GM21390 (cell line): ENCODE data around the gene ANKRD23.

Source experiments
- ATAC-seq: cut with Tn5 transposase; IDR thresholded peaks from one replicate; pipeline ENCODE4 v1.9.1; 2021; ENCODE audit not compliant: unreplicated experiment

The ANKRD23 gene

GRCh38 chr2:96839875-96840850 is 3.7 kb downstream of the ANKRD23 start:
- ATAC-seq, result no peak

- ATAC-seq, result peak; percentile 75
Observed at GRCh38 chr2:96839293-96839874, 4.4 kb downstream of the ANKRD23 start.

GRCh38 chr2:96838345-96839292 is 5.2 kb downstream of the ANKRD23 start:
- peak; percentile 13 for ATAC-seq

DNA sequence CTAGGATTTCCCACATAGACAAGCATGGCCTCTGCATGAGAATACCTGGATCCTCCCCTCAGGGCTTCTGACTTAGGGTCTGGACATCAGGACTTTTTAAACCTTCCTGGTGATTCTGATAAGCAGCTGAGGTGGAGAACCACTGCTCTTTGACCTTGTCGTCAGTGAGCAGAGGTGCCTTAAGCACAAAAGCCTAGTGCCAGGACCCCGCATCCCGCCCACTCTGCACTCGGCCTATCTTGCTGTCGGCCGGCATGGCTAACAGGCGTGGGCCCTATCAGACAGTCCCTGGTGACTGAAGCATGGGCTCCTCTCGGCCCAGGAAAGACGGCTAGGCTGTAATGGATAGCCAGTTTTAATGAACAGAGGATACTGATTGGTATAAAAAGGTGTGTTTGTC is 6.2 kb downstream of the ANKRD23 start:
- no peak for ATAC-seq

GRCh38 chr2:96835830-96836229 is 8.0 kb downstream of the ANKRD23 start:
- no peak for ATAC-seq

- ATAC-seq, result no peak
Observed at GRCh38 chr2:96832754-96833507, 10.9 kb downstream of the ANKRD23 start.

DNA sequence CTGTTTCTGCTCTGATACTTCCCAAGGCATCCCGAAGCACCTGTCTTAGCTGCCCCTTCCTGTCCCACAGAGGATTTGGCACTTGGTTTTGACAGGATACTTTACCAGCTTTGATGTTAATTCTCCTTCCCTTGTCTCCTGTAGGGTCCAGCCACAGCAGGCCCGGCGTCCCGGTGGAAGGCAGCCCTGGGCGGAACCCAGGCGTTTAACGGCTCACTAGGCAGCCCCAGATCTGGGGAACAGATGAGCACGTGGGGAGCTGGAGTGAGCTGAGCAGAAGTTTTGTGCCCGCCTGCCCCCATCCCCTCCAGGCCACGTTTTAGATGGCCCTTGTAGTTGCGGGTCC is 11.4 kb downstream of the ANKRD23 start:
- ATAC-seq, result no peak

GRCh38 chr2:96831679-96832078 is 12.1 kb downstream of the ANKRD23 start:
- ATAC-seq, result no peak

- no peak for ATAC-seq
Observed at GRCh38 chr2:96830044-96830562, 13.7 kb downstream of the ANKRD23 start.

DNA sequence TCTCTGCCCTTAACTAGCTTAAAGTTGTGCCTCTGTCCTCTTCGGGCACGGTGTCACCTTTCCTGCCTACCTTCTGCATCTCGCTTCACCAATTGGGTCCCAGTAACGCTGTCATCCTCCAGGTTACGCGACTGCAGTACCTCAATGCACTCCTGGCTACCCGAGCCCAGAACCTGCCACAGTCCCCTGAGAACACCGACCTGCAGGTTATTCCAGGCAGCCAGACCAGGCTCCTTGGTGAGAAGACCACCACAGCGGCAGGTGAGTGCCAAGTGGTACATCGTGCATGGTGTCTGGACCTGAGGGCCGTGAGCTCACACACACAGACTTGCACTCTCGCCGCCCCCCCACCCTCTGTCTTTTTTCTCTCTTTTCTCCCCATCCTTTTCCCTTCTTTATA is 14.9 kb downstream of the ANKRD23 start:
- ATAC-seq, result no peak

- no peak for ATAC-seq
Observed at GRCh38 chr2:96828436-96828835, 15.4 kb downstream of the ANKRD23 start.

DNA sequence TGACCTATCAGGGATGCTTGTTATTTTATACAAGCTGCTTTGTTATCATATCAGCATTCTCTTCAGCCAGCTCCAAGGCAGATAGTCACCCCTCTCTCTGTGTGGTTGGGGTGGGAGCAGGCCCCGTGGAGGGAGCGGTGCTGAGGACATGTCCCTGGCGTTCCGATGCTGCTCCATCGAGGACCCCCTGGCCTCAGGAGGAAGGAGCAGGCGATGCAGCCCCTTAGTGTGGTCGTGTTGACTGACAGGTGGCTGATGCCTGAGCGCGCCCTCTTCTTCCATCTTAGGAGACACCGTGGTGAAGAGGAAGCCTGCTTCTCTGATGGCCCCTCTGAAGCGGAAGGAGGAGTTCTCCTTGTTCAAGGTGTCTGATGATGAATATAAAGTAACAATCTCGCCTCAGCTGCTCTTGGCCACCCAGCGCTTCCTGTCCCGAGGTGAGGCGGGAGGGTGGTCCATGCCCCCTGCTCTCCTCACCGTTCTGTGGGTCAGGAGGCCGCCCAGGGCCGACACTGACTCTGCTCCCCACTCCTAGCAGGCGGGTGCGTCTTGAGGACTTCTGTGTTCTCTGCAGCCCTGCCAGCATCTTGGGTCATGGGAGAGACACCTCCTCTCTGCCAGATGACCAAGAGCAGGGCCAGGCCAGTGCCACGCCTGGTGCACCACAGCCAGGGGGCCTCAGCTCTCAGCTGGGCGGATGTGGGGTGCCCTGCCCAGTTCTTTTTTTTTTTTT is 17.1 kb downstream of the ANKRD23 start:
- ATAC-seq, result no peak

DNA sequence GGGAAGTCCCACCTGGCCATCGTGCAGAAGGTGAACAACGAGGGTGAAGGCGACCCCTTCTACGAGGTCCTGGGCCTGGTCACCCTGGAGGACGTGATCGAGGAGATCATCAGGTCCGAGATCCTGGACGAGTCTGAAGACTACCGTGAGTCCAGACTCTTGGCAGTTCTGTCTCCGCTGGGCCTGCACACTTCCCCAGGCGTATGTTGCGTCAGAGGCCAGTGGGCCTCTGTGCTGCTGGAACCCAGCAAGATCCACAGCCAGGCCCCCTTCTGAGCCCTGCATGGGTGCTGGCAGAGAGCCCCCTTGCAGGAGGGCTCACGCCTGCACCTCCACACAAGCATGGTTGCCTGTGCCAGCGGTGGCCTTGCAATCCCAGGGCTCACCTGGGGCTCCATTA is 18.8 kb downstream of the ANKRD23 start:
- ATAC-seq, result no peak

- ATAC-seq, result no peak
Observed at GRCh38 chr2:96824079-96824870, 19.5 kb downstream of the ANKRD23 start.

- no peak for ATAC-seq
Observed at GRCh38 chr2:96823198-96823597, 20.6 kb downstream of the ANKRD23 start.

DNA sequence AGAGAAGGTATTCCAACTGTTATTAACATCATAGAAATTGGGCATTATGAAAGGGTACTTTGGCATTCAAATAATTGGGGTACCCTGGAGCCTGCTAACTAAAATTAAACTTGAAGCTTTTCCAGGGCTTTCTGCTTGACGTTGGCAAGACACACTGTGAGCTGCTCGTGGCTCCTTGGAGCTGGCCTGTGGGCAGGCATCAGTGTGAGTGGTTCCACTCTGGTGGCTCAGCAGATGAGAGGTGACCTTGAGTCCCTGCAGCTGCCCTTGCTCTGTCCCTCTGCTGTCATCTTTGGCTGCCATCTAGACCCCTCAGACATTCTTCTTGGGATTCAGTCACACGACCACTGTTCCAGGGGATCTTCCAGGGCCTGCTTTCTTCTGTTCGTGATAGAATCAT is 21.0 kb downstream of the ANKRD23 start:
- no peak for ATAC-seq

DNA sequence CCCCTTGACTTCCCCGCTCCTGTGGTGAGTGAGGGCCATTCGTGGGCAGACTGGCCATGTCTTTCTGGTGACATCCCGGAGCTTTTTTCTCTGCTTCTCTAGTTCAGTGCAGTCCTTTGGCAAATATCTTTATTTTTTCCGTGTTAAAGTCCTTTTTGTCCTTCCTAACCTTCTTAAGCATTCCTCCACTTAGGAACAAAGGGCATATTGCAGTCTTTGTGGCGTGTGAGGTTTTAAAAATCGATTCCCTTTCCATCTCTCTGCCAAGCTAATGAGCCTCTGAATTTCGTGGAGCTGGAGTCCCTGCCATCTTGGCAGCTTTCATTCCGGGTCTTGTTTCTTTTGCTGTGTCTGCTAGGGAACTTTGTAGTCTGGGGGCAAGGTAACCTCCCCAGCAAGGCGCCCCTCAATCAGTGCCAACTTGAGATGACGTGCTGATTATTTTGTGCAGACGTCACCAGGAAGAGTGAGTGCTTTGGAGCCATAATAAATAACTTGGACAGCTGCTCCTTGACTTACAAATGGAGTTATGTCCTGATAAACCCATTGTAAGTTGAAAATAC is 22.6 kb downstream of the ANKRD23 start:
- ATAC-seq, result no peak

DNA sequence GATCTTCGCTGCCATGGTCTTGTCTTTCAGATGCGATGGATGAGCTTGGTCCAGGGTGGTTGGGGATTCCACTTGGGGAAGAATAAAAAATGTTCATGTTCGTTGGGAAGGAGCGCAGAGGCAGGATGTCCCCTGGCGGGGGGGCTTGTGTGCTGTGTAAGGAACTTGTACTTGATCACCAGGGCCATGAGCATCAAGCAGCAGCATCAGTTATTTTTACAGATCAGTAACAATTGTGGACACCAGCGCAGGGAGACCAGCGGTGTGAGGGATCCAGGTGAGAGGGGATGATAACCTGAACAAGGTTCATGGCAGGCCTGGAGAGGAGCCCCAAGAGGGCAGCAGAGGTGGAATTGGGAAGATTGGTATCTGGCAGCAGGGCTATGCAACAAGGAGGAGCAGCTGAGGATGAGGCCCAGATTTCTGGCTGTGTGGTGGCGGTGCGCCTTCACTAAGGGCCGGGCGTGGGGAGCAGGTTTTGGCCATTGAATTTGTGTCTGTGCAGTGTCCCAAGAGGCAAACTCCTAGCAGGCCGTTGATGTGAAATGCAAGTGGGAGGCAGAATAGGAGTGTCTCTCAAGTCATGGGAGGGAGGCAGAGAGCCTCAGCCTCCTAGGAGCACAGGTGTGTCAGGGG is 23.8 kb downstream of the ANKRD23 start:
- ATAC-seq, result no peak
